HK-2 (cell line): ENCODE measurements around the gene BACE1.
"Not testable (repeated sequence)": the region's sequence is repeated elsewhere in the genome, so short reads cannot be mapped to it uniquely, and the experiment has no call there.

Source experiments
- DNase-seq: peaks from one replicate; pipeline ENCODE4 v3.0.0-alpha.2; 2018; ENCODE audit not compliant: unreplicated experiment

BACE1 gene

GRCh38 chr11:117278347-117278746 lies 37.7 kb downstream of the BACE1 start:
- DNase-seq = no peak

- DNase-seq = peak; percentile 7
These were observed 42.3 kb downstream of the BACE1 start for GRCh38 chr11:117273550-117274289.

- not testable (repeated sequence) for DNase-seq
These were observed 43.9 kb downstream of the BACE1 start for GRCh38 chr11:117272175-117272574.

DNA sequence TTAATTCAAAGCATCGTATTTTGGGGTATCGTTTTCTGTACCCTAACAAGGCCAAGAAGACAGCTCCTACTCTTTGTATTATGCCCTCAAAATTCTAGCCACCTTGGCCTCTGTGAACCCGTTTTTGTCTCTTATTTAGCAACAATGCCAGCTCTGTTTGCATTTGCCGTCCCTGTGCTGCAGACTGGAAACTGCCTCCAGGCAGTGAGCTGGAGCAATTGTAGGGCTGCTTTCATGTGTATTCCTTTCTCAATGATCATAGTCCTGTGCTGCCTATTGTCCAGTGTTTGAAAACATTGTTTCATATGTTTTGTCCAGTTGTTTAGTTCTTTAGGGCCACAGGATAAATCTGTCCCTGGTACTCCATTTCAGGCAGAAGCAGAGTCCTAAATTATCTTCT lies 44.8 kb downstream of the BACE1 start:
- no peak for DNase-seq

- no peak for DNase-seq
These were observed 46.2 kb downstream of the BACE1 start for GRCh38 chr11:117269856-117270255.

- no peak for DNase-seq
These were observed 50.3 kb downstream of the BACE1 start for GRCh38 chr11:117265745-117266144.

DNA sequence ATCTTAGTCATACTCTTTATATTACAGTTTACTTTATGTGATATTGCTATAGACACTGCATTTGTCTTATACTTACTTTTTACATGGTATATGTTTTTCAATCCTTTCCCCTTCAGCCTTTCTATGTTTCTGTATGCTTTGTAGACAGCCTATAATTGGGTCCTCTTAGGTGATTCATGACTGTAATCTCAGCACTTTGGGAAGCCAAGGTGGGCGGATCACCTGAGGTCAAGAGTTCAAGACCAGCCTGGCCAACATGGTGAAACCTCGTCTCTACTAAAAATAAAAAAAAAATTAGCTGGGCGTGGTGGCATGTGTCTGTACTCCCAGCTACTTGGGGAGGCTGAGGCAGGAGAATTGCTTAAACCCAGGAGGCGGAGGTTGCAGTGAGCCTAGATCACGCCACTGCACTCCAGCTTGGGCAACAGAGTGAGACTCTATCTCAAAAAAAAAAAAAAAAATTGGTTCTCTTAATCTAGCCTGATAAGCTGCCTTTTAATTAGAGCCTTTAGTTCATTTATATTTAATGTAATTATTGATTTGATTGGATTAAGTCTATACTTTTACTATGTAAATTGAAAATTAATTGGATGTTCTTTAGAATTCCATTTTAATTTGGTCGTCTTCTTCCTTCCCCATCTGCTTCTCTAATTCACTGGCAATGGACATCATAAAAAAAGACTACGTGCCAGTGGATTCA lies 51.3 kb downstream of the BACE1 start:
- not testable (repeated sequence) for DNase-seq

DNA sequence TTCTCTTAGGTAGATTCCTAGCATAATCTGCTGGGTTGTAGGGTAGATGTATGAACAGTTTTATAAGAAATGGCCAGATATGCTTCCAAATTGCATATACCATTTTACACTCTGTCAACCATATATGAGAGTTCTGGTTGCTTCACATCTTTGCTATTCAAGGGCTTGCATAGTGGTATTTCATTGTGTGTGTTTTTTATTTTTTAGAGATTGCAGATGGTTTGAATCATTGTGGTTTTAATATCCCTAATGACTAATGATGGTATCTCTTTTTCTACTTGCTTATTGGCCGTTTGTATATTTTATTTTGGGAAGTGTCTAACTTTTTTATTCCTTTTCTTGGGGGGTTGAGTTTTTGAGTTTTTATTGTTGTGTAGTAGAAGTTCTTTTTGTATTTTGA lies 56.6 kb downstream of the BACE1 start:
- no peak for DNase-seq

DNA sequence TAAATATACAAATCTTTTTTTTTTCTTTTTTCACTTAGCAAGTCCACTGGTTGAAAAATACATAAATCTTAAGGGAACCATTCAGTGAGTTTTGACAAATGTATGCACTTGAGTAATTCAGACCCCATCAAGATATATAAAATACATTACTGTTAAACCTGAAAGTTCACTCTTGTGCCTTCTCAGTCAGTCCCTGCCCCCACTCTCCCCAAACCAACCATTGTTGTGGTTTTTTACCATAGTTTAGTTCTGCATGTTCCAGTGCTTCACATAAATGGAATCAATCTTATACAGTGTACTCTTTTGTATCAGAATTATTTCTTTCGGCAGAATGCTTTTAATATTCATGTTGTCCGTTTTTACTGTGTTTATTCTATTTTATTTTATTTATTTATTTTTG lies 57.5 kb downstream of the BACE1 start:
- DNase-seq = no peak

DNA sequence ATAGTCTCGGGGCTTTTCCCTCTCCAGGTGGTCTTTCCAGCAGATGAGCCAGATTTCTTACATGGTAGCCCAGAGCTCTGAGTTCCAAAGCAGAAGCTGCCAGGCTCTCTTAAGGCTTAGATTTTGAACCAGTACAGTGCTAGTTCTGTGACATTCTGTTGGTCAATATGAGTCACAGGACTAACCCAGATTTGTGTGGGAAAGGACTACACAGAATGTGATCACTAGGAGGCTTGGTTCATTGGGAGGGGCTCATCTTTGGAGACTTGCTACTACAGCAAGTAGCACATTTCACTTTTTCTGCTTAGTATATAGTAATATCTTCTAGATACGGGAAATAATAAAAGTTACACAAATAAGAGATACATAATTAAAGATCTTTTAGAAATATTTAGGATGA lies 59.5 kb downstream of the BACE1 start:
- DNase-seq = no peak

GRCh38 chr11:117255966-117256365 lies 60.1 kb downstream of the BACE1 start:
- no peak for DNase-seq

GRCh38 chr11:117251506-117251905 lies 64.5 kb downstream of the BACE1 start:
- DNase-seq = no peak

DNA sequence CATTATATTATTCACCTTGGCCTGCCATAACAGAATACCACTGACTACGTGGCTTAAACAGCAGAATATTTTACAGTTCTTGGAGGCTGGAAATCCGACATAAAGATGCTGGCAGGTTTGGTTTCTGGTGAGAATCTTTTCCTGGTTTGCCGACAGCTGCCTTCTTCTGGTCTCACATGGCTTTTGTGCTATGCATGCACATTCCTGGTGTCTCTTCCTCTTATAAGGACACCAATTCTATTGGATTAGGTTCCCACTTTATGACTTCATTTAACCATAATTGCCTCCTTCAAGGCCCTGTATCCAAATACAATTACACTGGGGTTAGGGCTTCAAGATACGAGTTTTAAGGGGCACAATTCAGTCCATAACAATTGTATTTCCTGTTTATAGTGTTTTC lies 66.5 kb downstream of the BACE1 start:
- no peak for DNase-seq

GRCh38 chr11:117248341-117248740 lies 67.7 kb downstream of the BACE1 start:
- DNase-seq = no peak

- DNase-seq = no peak
These were observed 76.8 kb downstream of the BACE1 start for GRCh38 chr11:117239295-117239694.

DNA sequence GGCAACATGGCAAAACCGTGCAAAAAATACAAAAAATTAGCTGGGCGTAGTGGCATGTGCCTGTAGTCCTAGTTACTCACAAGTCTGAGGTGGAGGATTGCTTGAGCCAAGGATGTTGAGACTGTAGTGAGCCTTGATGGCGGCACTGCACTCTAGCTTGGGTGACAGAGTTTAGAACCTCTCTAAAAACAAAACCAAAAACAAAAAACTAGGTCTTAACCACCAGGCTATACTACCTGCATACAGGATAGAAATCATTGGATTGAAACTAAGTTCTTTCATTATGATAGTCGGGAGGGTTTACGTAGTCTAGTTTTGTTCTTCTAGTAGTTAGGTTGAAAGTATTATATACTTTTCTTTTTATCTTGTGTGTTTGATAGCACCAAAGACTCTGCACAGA lies 77.8 kb downstream of the BACE1 start:
- DNase-seq = no peak
